ENCODE data around the gene TMEM80. TPM values are rescaled to one million over a fixed set of nuclear protein-coding genes. Genes with fewer than 3 reads are reported as not detected.
A peak's percentile ranks its signal among the peaks of the same experiment; 100 is the strongest.

TMEM80 gene
- total RNA-seq, 1 donor from 2014 or later, result 37.8 TPM

DNA sequence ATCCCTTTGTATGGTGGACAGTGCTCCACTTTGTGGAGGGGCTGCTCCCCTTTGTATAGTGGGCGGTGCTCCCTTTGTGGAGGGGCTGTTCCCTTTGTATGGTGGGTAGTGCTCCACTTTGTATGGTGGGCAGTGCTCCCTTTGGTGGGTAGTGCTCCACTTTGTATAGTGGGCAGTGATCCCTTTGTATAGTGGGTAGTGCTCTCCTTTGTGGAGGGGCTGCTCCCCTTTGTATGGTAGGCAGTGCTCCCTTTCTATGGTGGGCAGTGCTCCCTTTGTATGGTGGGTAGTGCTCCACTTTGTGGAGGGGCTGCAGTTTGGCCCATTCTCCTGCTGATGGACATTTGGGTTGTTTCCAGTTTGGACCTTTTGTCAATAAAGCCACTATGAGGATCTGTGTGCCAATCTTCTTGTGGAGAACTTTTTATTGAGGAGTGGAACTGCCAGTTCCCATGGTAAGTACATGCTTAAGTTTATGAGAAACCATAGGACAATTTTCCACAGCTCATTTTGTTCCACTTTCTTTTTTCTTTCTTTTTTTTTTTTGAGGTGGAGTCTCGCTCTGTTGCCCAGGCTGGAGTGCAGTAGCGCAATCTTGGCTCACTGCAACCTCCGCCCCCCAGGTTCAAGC lies 47.1 kb downstream of the TMEM80 start:
- no peak for DNase-seq (ENCODE audit: low read depth)

DNA sequence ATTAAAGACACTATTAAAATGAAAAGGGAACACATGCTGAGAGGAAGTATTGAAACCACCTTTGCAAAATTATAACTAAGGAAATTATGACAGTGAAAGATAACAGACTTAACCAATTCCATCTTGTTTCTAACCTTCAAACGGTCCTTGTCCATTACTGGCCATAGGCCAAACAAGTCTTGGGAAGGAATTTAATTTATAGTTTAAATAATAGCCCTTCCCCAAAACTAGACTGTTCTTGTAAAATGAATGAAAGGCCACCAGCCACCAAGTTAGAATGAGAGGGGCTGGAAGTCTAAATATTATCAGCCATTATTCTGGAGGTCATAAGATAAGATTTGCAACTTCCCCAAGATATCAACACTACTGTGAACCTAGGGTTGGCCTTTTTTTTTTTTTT lies 49.8 kb downstream of the TMEM80 start:
- no peak for DNase-seq (ENCODE audit: low read depth)

DNA sequence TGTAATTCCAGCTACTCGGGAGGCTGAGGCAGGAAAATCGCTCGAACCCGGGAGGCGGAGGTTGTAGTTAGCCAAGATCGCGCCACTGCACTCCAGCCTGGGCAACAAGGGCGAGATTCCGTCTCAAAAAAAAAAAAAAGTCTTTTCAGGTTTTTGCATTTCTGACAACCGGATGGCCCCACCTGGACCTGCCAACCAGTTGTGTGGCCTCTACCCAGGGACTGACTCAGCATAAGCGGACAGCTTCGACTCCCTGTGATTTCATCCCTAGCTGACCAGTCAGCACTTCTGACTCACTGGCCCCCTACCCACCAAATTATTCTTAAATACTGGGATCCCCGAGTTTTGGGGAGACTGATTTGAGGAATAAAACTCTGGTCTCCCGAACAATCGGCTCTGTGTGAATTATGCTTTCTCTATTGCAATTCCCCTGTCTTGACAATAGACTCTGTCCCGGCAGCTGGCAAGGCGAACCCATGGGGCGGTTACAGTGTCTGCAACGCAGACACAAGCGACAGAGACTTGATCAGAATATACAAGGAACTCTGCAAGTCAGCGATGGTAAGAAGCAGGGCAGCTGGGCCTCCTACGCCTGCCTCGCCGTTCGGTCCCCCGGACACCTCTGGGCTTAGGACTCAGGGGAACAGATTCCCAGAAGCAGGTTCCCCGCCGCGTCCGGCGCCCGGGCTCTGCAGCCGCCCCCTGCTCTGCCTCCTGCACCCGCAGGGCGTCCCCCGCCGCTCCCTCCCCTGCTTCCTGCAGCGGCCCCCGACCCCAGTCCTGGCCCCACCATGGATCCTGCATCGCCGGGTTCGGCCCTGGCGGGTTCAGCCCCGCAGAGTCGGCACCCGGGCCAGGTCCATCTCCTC lies 50.9 kb downstream of the TMEM80 start:
- DNase-seq (ENCODE audit: low read depth), result no peak

DNA sequence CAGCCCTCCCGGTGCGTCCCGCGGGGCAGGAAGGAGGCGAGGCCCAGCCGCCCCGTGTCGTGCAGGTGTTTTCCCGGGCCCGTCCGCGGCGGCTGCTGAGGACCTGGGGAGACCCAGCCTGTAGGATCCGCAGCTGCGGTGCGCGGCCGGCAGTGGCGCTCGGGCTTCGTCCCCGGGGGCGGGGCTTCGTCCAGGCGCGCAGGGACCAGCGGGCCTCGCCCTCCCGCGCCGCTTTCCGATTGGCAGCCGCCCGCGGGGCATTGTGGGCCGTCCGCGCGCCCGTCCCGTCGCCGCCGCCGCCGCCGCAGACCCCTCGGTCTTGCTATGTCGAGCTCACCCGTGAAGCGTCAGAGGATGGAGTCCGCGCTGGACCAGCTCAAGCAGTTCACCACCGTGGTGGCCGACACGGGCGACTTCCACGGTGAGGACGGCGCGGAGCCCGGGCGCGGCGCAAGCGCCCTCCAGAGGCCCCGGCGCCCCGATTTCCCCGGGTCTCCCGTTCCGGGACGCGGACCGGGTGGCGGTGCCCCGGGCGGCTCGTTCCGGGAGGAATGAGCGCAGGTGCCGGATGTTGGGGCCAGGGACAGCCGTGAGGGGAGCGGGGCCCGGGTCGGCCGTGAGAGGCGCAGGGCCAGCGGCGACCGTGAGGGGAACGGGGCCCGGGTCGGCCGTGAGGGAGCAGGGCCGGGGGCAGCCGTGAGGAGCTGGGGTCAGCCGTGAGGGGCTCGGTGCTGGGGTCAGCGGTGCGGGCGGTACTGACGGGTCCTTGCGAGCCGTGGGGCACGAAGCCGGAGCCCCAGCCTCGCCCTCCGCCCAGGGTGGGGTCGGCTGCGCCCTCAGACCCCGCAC lies 51.8 kb downstream of the TMEM80 start, which contains the start of gene TALDO1:
Gene TALDO1, plus strand, starts transcription at position 307 of the 849 bp plus-strand sequence. Its CDS starts 18 bp downstream, at position 325.
- peak; percentile 89 for DNase-seq (ENCODE audit: low read depth)

DNA sequence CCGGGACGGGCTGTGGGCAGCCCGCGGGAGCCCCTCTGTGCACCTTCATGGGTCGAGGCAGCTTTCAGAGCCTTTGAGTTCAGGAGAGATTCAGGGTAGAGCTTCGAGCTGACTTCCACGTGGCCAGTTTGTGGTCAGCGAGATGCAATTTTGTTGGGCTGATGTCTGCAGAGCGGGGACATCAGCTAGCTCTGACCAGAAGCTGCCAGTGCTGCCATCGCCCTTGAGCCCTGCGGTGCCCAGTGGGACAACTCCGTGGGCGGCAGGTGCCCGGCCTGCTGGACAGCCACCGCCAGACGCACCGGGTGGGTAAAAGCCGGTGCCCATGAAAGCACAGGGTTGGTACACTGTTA lies 52.4 kb downstream of the TMEM80 start:
- peak; percentile 34 for DNase-seq (ENCODE audit: low read depth)

DNA sequence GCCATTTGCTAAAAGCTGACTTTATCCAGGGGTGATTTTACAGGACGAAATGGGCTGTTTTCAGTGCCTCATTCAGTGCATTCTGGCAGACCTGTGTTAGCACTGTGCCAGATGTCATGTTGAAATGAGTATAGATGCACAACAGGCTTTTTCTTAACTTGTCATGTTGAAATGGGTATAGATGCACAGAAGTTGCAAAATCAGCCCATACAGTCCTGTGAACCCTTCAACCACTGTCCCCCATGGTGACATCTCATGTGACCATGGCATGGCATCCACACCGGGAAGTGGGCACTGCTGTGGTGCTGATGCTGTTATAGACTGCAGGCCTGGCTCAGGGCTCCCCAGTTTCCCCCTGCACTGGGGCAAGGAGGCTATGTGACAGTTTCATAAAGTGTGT lies 54.1 kb downstream of the TMEM80 start:
- no peak for DNase-seq (ENCODE audit: low read depth)

Other genes starting within 250 kb of the TMEM80 start
- gene PTDSS2, start 245.5 kb upstream of the TMEM80 start, total RNA-seq, result 78.1 and 110 TPM in 2 replicates
- 419 and 464 TPM in 2 replicates for gene RNH1, start 188.6 kb upstream of the TMEM80 start, total RNA-seq
- 37.9 and 66.0 TPM in 2 replicates for gene HRAS, start 160.2 kb upstream of the TMEM80 start, total RNA-seq
- 1.3 and 2.3 TPM in 2 replicates for gene LRRC56, start 158.3 kb upstream of the TMEM80 start, total RNA-seq
- 0.31 and 0.78 TPM in 2 replicates for gene LMNTD2, start 135.1 kb upstream of the TMEM80 start, total RNA-seq
- gene RASSF7, start 134.8 kb upstream of the TMEM80 start, total RNA-seq, result 21.1 and 32.2 TPM in 2 replicates
- 27.7 and 31.2 TPM in 2 replicates for gene PHRF1, start 119.3 kb upstream of the TMEM80 start, total RNA-seq
- gene IRF7, start 79.9 kb upstream of the TMEM80 start, total RNA-seq, result 25.1 and 29.3 TPM in 2 replicates
- not detected in 2 replicates for gene CDHR5, start 70.9 kb upstream of the TMEM80 start, total RNA-seq
- not detected in 2 replicates for gene SCT, start 68.6 kb upstream of the TMEM80 start, total RNA-seq
- not detected in 2 replicates for gene DRD4, start 58.5 kb upstream of the TMEM80 start, total RNA-seq
- gene DEAF1, start 594 bp upstream of the TMEM80 start, total RNA-seq, result 22.5 and 35.8 TPM in 2 replicates
- 20.4 and 26.5 TPM in 2 replicates for gene EPS8L2, start 10.4 kb downstream of the TMEM80 start, total RNA-seq
- gene TALDO1, start 51.6 kb downstream of the TMEM80 start, total RNA-seq, result 118 and 155 TPM in 2 replicates
- 34.5 and 45.8 TPM in 2 replicates for gene GATD1, start 81.7 kb downstream of the TMEM80 start, total RNA-seq
- gene CEND1, start 94.3 kb downstream of the TMEM80 start, total RNA-seq, result 0.53 and 0.94 TPM in 2 replicates
- 8.0 and 15.5 TPM in 2 replicates for gene SLC25A22, start 102.5 kb downstream of the TMEM80 start, total RNA-seq
- 10.5 and 14.7 TPM in 2 replicates for gene PIDD1, start 109.4 kb downstream of the TMEM80 start, total RNA-seq
- gene RPLP2, start 114.2 kb downstream of the TMEM80 start, total RNA-seq, result 381 and 504 TPM in 2 replicates
- 84.0 and 183 TPM in 2 replicates for gene PNPLA2, start 123.1 kb downstream of the TMEM80 start, total RNA-seq
- 16.6 and 26.5 TPM in 2 replicates for gene CRACR2B, start 132.1 kb downstream of the TMEM80 start, total RNA-seq
- 900 and 1,201 TPM in 2 replicates for gene CD151, start 137.1 kb downstream of the TMEM80 start, total RNA-seq
- gene POLR2L, start 146.7 kb downstream of the TMEM80 start, total RNA-seq, result 66.0 and 91.9 TPM in 2 replicates
- 56.7 and 63.9 TPM in 2 replicates for gene TSPAN4, start 147.0 kb downstream of the TMEM80 start, total RNA-seq
- gene CHID1, start 215.0 kb downstream of the TMEM80 start, total RNA-seq, result 50.7 and 57.6 TPM in 2 replicates
- gene AP2A2, start 230.1 kb downstream of the TMEM80 start, total RNA-seq, result 26.2 and 26.9 TPM in 2 replicates

Data from myocyte (in vitro differentiated cells).